ENCODE data around the gene CA12. TPM values are rescaled to one million over a fixed set of nuclear protein-coding genes. Genes with fewer than 3 reads are reported as not detected.

CA12 gene
- total RNA-seq, 2 donors from 2014 or later: 1.2 to 2.1 TPM

DNA sequence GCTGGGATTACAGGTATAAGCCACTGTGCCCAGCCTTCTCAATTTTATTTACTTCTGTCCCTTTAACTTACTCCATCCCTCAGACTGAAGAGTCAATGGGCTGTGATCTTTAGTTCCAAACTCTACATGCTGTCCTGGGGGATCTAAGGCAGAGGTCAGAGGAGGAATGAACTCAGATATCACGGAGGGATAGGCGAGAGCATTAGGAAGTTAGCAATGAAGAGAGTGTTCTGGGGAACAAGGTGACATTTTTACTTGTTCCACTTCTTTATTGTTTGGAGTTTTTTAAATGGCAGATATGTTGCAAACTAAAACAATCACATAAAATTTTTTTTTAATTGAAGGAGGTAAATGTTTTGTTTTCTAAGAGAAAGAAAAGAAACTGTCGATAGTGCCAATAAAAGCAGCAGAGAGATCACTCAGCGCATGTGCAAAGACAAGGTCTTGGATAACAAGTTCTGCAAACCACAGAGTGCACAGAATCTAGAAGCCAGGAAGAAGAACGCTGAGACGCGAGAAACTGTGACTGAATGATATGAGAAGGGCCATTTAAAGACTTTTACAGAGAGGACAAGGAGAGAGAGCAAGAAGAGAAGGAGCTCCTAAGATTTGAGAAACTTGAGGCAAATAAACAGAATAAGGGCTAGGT, 10.8 kb upstream of the CA12 start:
- peaks cover 27% of the 10 kb centered on the region for H3K4me1 Mint-ChIP-seq

DNA sequence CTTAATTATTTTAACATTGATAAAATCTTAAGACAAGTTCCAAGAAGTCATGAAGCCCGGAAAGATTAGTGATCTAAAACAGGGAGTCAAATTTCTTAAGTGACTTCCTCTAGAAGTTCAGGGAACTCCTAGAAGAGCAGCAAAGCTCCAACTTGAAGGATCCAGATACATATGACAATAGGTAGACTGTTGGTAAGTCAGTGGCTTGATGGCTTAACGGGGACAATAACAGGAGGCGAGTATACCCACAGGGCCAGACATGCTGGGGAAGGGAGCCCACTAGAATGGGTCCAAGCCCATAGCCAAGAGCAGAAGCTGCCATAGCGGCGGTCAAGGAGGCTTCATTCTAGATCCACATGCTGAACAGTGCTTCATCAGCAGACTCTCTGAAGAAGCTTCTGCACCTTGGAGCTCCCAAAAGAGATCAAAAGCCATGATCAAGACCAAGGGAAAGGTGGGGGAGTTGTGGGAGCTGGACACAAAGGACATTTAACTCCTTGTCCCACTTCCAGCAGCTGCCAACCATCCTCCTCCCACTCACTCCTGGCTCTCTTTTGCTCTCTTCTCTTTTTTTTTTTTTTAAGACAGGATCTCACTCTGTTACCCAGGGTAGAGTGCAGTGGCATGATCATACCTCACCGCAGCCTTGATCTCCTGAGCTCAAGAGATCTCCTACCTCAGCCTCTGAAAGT, 10.2 kb upstream of the CA12 start:
- Histone ChIP-seq H3K27me3 (ENCODE audit: control insufficient read depth, insufficient read depth, low read length, poor library complexity, severe bottlenecking) (peaks cover 22% of the 10 kb centered on the region), H3K36me3 (ENCODE audit: control insufficient read depth, insufficient read depth, low read length) (no peaks in the 10 kb centered on the region), H3K27ac (ENCODE audit: low read depth, low read length) (no peak overlapping the region), H3K9me3 (ENCODE audit: control insufficient read depth, low read length) (peaks cover 12% of the 10 kb centered on the region), H3K9ac (ENCODE audit: extremely low read depth, low read length, poor library complexity, severe bottlenecking) (no peak overlapping the region), H3K4me1 (ENCODE audit: control insufficient read depth, insufficient read depth, low read length) (peaks cover 4% of the 10 kb centered on the region), H3K4me3 (ENCODE audit: low read length) (no peak overlapping the region)
- H3K9me3 Mint-ChIP-seq: no peaks in the 10 kb centered on the region
- no peak overlapping the region for H3K27ac Mint-ChIP-seq
- peaks cover 95% of the 10 kb centered on the region for H3K27me3 Mint-ChIP-seq (ENCODE audit: insufficient read depth)
- 96 to 97% methylated on average over 6 of the region's 6 CpGs for WGBS, 2 experiments (ENCODE audit: insufficient coverage in 1 of 2, insufficient read length in 1 of 2)
- H3K36me3 Mint-ChIP-seq (ENCODE audit: low read depth): no peaks in the 10 kb centered on the region
- TF ChIP-seq, protein P1, sequence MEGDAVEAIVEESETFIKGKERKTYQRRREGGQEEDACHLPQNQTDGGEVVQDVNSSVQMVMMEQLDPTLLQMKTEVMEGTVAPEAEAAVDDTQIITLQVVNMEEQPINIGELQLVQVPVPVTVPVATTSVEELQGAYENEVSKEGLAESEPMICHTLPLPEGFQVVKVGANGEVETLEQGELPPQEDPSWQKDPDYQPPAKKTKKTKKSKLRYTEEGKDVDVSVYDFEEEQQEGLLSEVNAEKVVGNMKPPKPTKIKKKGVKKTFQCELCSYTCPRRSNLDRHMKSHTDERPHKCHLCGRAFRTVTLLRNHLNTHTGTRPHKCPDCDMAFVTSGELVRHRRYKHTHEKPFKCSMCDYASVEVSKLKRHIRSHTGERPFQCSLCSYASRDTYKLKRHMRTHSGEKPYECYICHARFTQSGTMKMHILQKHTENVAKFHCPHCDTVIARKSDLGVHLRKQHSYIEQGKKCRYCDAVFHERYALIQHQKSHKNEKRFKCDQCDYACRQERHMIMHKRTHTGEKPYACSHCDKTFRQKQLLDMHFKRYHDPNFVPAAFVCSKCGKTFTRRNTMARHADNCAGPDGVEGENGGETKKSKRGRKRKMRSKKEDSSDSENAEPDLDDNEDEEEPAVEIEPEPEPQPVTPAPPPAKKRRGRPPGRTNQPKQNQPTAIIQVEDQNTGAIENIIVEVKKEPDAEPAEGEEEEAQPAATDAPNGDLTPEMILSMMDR (conservative IDR thresholded peaks at IDR 0.05): no peak
- no peak overlapping the region for H3K4me3 Mint-ChIP-seq
- no peak for DNase-seq
- peaks cover 21% of the 10 kb centered on the region for H3K4me1 Mint-ChIP-seq

More for the DNA sequence above, 10.8 kb upstream of the CA12 start:
- TF ChIP-seq, protein P1 (conservative IDR thresholded peaks at IDR 0.05): no peak
- Histone ChIP-seq H3K9ac (ENCODE audit: extremely low read depth, low read length, poor library complexity, severe bottlenecking) (no peak overlapping the region), H3K4me1 (ENCODE audit: control insufficient read depth, insufficient read depth, low read length) (peaks cover 4% of the 10 kb centered on the region), H3K36me3 (ENCODE audit: control insufficient read depth, insufficient read depth, low read length) (no peaks in the 10 kb centered on the region), H3K9me3 (ENCODE audit: control insufficient read depth, low read length) (peaks cover 12% of the 10 kb centered on the region), H3K27ac (ENCODE audit: low read depth, low read length) (no peak overlapping the region), H3K27me3 (ENCODE audit: control insufficient read depth, insufficient read depth, low read length, poor library complexity, severe bottlenecking) (peaks cover 22% of the 10 kb centered on the region), H3K4me3 (ENCODE audit: low read length) (no peak overlapping the region)
- Mint-ChIP-seq H3K4me3 (no peak overlapping the region), H3K27ac (no peak overlapping the region), H3K36me3 (ENCODE audit: low read depth) (no peaks in the 10 kb centered on the region), H3K9me3 (no peaks in the 10 kb centered on the region), H3K27me3 (ENCODE audit: insufficient read depth) (peaks cover 95% of the 10 kb centered on the region)
- 90 to 99% methylated on average over 5 to 7 of the region's 7 CpGs for WGBS, 2 experiments (ENCODE audit: insufficient coverage in 1 of 2, insufficient read length in 1 of 2)
- DNase-seq: no peak

DNA sequence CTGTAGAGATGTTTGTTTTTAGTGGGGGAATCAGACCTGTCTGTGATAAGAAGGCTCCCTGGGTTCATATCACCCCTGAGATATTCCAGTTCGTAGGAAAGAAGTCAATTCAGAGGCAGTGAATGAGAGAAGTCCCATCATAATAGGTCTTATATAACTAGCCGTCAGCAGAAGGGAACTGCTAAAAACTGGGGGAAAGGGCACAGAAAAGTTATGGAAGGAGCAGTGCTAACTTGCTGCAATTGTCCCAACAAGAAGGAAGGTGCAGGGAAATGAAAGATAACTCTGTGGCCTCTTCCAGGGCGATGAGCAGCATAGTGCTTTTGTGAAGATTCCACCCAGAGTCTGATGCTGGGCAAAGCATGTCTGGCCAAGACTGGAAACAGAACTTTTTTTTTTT, 9.0 kb upstream of the CA12 start:
- Mint-ChIP-seq H3K27ac (no peak overlapping the region), H3K27me3 (ENCODE audit: insufficient read depth) (peaks cover 97% of the 10 kb centered on the region), H3K9me3 (no peaks in the 10 kb centered on the region), H3K4me1 (peaks cover 12% of the 10 kb centered on the region), H3K4me3 (no peak overlapping the region), H3K36me3 (ENCODE audit: low read depth) (no peaks in the 10 kb centered on the region)
- Histone ChIP-seq H3K4me1 (ENCODE audit: control insufficient read depth, insufficient read depth, low read length) (peaks cover 4% of the 10 kb centered on the region), H3K36me3 (ENCODE audit: control insufficient read depth, insufficient read depth, low read length) (no peaks in the 10 kb centered on the region), H3K9me3 (ENCODE audit: control insufficient read depth, low read length) (peaks cover 20% of the 10 kb centered on the region), H3K9ac (ENCODE audit: extremely low read depth, low read length, poor library complexity, severe bottlenecking) (no peak overlapping the region), H3K27me3 (ENCODE audit: control insufficient read depth, insufficient read depth, low read length, poor library complexity, severe bottlenecking) (peaks cover 24% of the 10 kb centered on the region), H3K4me3 (ENCODE audit: low read length) (no peak overlapping the region), H3K27ac (ENCODE audit: low read depth, low read length) (no peak overlapping the region)
- DNase-seq: no peak
- TF ChIP-seq, protein P1 (conservative IDR thresholded peaks at IDR 0.05): no peak
- WGBS, 2 experiments (ENCODE audit: insufficient coverage in 1 of 2, insufficient read length in 1 of 2): 84 to 91% methylated on average over 3 of the region's 3 CpGs

Measured in endodermal cell (in vitro differentiated cells).